Measurements from ENCODE around the gene TUFM.
"Not testable (repeated sequence)": the region's sequence is repeated elsewhere in the genome, so short reads cannot be mapped to it uniquely, and the experiment has no call there.

TUFM gene

DNA sequence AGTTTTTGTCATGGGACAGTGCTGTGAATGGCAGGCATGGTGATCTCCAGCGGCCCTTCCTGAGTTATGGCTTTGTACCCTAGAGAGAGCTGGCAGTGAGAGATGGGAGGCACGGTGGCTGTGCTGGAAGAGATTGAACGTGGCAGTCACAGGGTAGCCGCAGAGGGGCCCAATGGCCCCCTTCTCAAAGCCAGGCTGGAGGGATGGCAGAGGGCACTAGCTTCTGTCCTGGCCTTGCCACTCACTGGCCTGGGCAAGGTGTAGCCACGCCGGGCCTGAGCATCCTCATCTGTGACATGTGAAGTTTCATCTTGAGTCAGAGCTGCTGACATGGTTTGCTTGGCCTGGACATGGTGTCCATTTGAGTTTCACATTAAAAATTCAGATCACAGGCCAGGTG is 28.3 kb upstream of the TUFM start:
- TF ChIP-seq, protein P1, sequence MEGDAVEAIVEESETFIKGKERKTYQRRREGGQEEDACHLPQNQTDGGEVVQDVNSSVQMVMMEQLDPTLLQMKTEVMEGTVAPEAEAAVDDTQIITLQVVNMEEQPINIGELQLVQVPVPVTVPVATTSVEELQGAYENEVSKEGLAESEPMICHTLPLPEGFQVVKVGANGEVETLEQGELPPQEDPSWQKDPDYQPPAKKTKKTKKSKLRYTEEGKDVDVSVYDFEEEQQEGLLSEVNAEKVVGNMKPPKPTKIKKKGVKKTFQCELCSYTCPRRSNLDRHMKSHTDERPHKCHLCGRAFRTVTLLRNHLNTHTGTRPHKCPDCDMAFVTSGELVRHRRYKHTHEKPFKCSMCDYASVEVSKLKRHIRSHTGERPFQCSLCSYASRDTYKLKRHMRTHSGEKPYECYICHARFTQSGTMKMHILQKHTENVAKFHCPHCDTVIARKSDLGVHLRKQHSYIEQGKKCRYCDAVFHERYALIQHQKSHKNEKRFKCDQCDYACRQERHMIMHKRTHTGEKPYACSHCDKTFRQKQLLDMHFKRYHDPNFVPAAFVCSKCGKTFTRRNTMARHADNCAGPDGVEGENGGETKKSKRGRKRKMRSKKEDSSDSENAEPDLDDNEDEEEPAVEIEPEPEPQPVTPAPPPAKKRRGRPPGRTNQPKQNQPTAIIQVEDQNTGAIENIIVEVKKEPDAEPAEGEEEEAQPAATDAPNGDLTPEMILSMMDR (IDR thresholded peaks at IDR 0.05) = no peak
- TF ChIP-seq ZFX (IDR thresholded peaks at IDR 0.05; ENCODE audit: borderline replicate concordance) = no peak

DNA sequence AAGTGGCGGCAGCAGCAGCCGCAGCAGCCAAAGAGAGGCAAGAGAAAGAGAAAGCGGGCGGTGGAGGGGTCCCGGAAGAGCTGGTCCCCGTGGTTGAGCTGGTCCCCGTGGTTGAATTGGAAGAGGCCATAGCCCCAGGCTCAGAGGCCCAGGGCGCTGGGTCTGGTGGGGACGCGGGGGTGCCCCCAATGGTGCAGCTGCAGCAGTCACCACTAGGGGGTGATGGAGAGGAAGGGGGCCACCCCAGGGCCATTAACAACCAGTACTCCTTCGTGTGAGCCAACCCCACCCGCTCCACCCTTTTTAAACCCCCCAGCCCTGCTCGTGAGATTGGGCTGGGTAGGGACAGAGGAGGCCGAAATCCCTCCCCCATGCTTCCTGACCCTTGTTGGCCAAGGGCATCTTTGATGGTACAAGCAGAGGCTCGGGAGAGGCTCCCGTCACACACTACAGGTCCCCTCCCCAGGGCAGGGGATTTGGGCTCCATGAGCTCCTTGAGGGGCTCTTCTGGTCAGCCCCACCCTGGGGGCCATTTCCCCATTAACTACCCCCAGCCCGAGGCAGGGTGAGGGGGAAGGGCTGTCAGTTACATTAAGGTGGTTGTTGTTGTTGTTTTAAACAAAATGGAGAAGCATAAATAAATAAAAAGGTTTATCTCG is 27.5 kb upstream of the TUFM start:
- H3K27ac ChIP-seq = no peak overlapping the region
- TF ChIP-seq, protein P1 (IDR thresholded peaks at IDR 0.05) = peak; percentile 80
- TF ChIP-seq ZFX (IDR thresholded peaks at IDR 0.05; ENCODE audit: borderline replicate concordance) = no peak

More for the DNA sequence above, 28.3 kb upstream of the TUFM start:
- no peak overlapping the region for H3K27ac ChIP-seq

DNA sequence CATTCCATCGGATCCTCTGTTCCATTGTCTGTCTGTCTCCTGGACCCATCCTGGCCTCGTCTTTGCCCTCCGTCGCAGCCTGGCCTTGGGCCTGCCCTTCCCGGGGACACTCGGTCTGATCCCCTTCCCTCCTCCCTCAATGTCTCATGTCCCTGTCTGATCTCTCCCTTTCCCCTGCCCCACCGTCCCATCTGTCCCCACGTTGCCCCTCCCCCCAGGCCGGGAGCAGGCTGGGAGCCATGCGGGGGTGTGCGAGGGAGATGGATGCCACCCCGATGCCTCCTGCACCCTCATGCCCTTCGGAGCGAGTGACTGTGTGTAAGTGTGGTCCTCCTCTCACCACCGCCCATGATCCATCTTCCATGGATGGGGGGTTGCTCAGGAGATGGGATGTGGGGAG is 26.8 kb upstream of the TUFM start:
- H3K27ac ChIP-seq = no peak overlapping the region
- TF ChIP-seq ZFX (IDR thresholded peaks at IDR 0.05; ENCODE audit: borderline replicate concordance) = no peak
- TF ChIP-seq, protein P1 (IDR thresholded peaks at IDR 0.05) = no peak

DNA sequence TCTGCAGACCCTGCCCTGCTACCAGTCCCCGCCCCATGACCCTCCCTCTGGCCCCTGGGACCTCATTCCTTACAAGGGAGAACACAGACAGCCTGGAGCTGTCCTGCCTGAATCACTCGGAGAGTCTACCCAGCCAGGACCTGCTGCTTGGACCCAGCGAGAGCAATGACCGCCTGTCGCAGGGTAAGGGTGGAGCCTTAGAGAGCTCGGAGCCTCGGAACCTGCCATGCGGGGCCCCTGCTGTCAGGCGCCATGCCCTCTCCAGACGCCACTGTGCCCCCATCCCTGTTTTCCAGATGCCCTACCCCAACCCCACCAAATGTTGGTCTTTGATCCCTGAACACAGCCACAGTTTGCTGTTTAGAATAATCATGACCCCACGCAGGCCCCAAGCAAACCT is 23.1 kb upstream of the TUFM start:
- no peak overlapping the region for H3K27ac ChIP-seq
- TF ChIP-seq, protein P1 (IDR thresholded peaks at IDR 0.05) = no peak

DNA sequence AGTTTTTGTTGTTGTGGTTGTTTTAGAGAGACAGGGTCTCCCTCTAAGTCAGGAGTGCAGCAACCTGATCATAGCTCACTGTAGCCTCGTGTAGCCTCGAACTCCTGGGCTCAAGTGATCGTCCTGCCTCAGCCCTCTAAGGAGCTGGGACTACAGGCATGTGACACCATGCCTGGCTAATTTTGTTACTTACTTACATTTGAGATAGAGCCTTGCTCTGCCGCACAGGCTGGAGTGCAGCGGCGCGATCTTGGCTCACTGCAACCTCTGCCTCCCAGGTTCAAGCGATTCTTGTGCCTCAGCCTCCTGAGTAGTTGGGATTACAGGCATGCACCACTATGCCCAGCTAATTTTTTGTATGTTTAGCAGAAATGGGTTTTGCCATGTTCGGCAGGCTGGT is 21.5 kb upstream of the TUFM start:
- not testable (repeated sequence) for H3K27ac ChIP-seq

DNA sequence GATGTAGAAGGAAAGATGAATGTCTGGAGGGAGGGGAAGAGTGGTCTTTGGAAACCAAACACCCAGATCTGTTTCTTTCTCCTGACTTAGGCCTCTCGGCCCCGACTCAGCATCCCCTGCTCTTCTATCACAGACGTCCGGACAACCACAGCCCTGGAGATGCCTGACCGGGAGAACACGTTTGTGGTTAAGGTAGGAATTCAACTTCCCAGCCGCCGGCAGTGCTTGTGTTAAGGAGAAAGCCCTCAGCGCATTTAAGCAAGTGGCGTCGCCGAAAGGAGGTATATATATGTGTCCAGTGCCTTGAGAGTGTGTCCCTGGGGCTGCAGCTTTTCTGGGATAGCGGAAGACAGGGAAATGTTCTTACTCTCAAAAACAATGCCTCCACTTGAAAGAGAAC is 21.1 kb upstream of the TUFM start:
- H3K27ac ChIP-seq = no peak overlapping the region
- no peak for TF ChIP-seq ZFX (IDR thresholded peaks at IDR 0.05; ENCODE audit: borderline replicate concordance)
- TF ChIP-seq, protein P1 (IDR thresholded peaks at IDR 0.05) = no peak

DNA sequence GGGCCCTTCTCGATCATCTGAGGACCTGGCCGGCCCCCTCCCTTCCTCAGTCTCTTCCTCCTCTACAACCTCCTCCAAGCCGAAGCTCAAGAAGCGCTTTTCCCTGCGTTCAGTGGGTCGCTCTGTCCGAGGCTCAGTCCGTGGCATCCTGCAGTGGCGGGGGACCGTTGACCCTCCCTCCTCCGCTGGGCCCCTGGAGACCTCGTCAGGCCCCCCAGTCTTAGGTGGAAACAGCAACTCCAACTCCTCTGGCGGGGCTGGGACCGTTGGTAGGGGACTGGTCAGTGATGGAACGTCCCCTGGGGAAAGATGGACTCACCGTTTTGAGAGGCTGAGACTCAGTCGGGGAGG is 20.3 kb upstream of the TUFM start:
- no peak overlapping the region for H3K27ac ChIP-seq
- TF ChIP-seq, protein P1 (IDR thresholded peaks at IDR 0.05) = no peak
- no peak for TF ChIP-seq ZFX (IDR thresholded peaks at IDR 0.05; ENCODE audit: borderline replicate concordance)

All from 22Rv1 (cell line).